ENCODE results near the gene TMEM179B.

The TMEM179B gene

DNA sequence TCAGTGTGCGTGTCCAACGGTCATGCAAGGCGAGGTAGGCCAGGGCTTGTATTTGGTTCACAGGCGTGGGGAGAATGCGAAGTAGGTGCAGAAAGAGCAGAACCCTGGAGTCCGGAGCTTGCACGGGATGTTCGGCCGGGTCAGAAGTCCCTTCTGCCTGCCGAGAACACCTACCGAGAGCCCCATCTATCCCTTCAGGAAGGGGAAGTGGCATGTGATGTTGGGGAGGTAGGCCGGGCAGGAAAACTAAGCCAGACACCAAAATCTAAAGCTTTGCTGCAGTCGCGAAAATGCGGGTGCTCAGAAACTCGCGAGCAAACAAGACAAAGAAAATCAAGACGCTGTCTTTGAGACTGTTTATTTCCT lies 16.4 kb upstream of the TMEM179B start:
- WGBS, result 12% methylated on average over 18 of the region's 18 CpGs

DNA sequence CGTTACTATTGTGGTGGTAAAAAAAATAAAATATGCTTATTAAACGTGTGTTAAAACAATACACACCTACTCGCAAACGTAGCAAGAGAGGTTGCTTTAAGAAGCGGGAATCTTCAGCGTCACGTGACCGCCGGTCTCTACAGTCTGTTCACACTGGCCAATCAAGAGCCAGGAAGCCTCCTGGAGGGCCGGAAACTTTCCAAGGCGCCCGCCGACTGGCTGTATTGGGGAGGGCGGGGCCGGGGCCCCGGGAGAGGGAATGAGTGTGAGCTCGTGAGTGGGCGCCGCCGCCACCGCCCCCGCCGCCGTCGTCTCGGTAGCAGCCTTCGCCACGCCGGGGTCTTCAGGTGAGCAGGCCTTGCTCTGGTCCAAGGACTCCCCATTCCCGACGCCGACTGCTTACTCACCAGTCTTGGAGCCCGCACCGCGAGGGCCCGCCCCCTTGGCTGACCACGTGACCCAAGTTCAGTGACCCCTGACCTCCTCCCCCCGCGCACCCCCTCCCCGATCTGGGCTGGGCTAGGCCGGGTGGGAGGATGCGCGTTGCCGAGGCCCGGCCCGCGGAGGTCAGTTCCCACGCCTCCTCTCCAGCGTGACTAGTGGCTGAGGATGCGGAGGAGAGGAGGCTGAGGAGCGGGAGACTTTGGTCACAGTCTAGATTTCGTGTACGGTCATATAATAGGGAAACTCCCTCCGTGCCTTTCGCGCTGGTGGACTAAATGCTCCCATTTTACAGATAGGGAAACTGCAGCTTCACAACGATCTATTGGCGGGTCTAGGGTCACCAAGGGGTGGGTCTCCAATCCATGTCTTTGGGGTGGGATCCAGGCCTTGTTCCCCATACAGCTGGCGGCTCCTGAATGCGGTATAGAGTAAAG lies 15.8 kb upstream of the TMEM179B start, which contains the start of gene TAF6L:
TAF6L (plus strand) TSS at position 253 of the 878 bp plus-strand sequence. CDS start 4,388 bp downstream, outside the sequence.
- peaks cover 27% of the 10 kb centered on the region for H3K36me3 ChIP-seq (ENCODE audit: insufficient read depth, low read length)

More for the DNA sequence above, 16.4 kb upstream of the TMEM179B start:
- Histone ChIP-seq H3K4me1 (ENCODE audit: insufficient read depth, low read length) (peaks cover 9% of the 10 kb centered on the region; the same call in 1 of the 2 replicates), H3K9me3 (ENCODE audit: insufficient read depth, low read depth, low read length) (no peaks in the 10 kb centered on the region), H3K27me3 (ENCODE audit: insufficient read depth, low read length) (no peaks in the 10 kb centered on the region), H3K27ac (ENCODE audit: low read depth, low read length) (peak overlapping the region; percentile 96), H3K4me3 (ENCODE audit: low read length) (peak overlapping the region; percentile 95), H3K9ac (ENCODE audit: low read depth, low read length) (peak overlapping the region; percentile 79), H3K36me3 (ENCODE audit: insufficient read depth, low read length) (peaks cover 26% of the 10 kb centered on the region)

DNA sequence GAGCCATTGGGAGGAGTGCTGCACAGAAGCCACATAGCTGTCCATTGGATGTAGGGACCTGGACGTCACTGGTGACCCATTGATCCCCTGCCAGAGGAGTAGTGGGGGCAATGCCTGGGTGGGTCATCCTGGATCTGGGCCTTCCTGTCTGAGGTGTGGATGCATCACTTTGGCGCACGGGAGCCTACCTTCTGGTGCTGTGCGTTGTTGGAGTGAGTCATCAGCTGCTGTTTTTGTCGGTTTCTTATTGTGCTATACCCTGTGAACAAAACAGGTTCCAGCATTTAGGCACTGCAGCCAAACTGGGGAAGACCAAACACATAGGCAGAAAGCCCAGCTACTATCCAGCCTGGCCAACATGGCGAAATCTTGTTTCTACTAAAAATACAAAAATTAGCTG lies 12.8 kb upstream of the TMEM179B start:
- no peak overlapping the region for H3K9ac ChIP-seq (ENCODE audit: low read depth, low read length)
- WGBS, result 96% methylated on average over 6 of the region's 6 CpGs
- no peak overlapping the region for H3K4me3 ChIP-seq (ENCODE audit: low read length)
- H3K36me3 ChIP-seq (ENCODE audit: insufficient read depth, low read length), result peaks cover 33% of the 10 kb centered on the region
- no peak overlapping the region for H3K27ac ChIP-seq (ENCODE audit: low read depth, low read length)
- H3K9me3 ChIP-seq (ENCODE audit: insufficient read depth, low read depth, low read length), result no peaks in the 10 kb centered on the region
- H3K27me3 ChIP-seq (ENCODE audit: insufficient read depth, low read length), result no peaks in the 10 kb centered on the region
- peaks cover 9% of the 10 kb centered on the region; the same call in 1 of the 2 replicates for H3K4me1 ChIP-seq (ENCODE audit: insufficient read depth, low read length)

More for the DNA sequence above, 15.8 kb upstream of the TMEM179B start, which contains the start of gene TAF6L:
- H3K27ac ChIP-seq (ENCODE audit: low read depth, low read length), result peak within 1 kb of the TSS; percentile 96
- no peaks in the 10 kb centered on the region for H3K9me3 ChIP-seq (ENCODE audit: insufficient read depth, low read depth, low read length)
- WGBS, result under 1% methylated on average over 54 of the region's 60 CpGs
- no peaks in the 10 kb centered on the region for H3K27me3 ChIP-seq (ENCODE audit: insufficient read depth, low read length)
- peak within 1 kb of the TSS; percentile 79 for H3K9ac ChIP-seq (ENCODE audit: low read depth, low read length)
- H3K4me1 ChIP-seq (ENCODE audit: insufficient read depth, low read length), result peaks cover 9% of the 10 kb centered on the region; the same call in 1 of the 2 replicates
- H3K4me3 ChIP-seq (ENCODE audit: low read length), result peak within 1 kb of the TSS; percentile 95

DNA sequence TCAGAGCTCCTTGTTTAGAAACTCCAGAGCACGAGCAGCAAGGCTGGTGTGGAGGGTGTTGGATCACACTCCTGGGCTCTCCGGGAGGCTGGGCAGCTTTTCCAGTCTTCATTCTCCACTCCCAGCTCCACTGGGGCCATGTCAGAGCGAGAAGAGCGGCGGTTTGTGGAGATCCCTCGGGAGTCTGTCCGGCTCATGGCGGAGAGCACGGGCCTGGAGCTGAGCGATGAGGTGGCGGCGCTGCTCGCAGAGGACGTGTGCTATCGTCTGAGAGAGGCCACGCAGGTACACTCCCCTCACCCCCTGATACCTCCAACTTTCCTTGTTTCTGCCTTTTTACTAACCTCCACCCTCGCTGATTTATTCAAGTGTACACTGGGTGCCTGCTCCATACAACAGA lies 11.6 kb upstream of the TMEM179B start:
- H3K36me3 ChIP-seq (ENCODE audit: insufficient read depth, low read length), result peaks cover 40% of the 10 kb centered on the region

DNA sequence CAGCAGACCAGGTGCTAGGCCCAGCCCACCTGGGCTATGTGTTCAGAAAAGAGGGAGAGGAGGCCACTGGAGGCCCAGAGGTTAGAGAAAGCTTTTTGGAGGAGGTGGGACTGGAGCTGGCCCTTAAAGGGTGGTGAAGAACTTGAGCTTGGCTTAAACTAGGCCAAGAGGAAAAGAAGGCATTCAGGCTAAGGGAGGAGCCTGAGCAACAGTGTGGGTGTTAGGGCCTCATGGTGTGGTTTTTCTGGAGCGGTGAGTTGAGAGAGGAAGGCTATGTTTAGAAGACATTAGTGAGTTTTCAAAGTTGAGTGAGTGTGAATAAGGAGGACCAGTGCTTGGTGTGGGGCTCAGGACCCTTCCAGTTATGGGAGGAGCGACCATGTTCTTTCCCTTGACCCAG lies 9.8 kb upstream of the TMEM179B start:
- H3K4me3 ChIP-seq (ENCODE audit: low read length), result no peak overlapping the region
- H3K9me3 ChIP-seq (ENCODE audit: insufficient read depth, low read depth, low read length), result no peaks in the 10 kb centered on the region
- no peaks in the 10 kb centered on the region for H3K4me1 ChIP-seq (ENCODE audit: insufficient read depth, low read length)
- H3K36me3 ChIP-seq (ENCODE audit: insufficient read depth, low read length), result peaks cover 49% of the 10 kb centered on the region
- no peak overlapping the region for H3K9ac ChIP-seq (ENCODE audit: low read depth, low read length)
- no peaks in the 10 kb centered on the region for H3K27me3 ChIP-seq (ENCODE audit: insufficient read depth, low read length)
- H3K27ac ChIP-seq (ENCODE audit: low read depth, low read length), result no peak overlapping the region
- 93% methylated on average over 2 of the region's 2 CpGs for WGBS

More for the DNA sequence above, 11.6 kb upstream of the TMEM179B start:
- Histone ChIP-seq H3K4me1 (ENCODE audit: insufficient read depth, low read length) (peaks cover 2% of the 10 kb centered on the region; the same call in 1 of the 2 replicates), H3K9ac (ENCODE audit: low read depth, low read length) (no peak overlapping the region), H3K27me3 (ENCODE audit: insufficient read depth, low read length) (no peaks in the 10 kb centered on the region), H3K9me3 (ENCODE audit: insufficient read depth, low read depth, low read length) (no peaks in the 10 kb centered on the region), H3K27ac (ENCODE audit: low read depth, low read length) (no peak overlapping the region), H3K4me3 (ENCODE audit: low read length) (no peak overlapping the region)
- WGBS, result 97% methylated on average over 17 of the region's 17 CpGs

DNA sequence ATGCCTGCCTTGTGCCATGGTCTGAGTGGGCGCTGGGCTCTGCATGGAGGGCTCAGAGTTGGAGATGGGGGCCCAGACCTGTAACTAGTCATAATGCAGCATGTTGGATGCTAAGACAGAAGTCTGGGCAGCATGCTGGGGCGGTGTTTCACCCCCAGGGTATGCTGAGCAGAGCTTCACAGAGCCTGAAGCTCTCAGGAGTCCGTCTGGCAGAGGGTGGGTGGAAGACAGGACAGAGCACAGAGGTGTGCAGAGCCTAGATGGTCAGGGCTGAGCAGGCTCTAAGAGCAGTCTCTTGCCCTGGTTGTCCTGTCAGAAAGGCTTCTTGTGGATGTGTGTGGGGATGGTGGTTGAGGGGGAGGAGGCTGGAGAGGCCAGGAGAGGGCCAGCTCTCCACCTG lies 8.8 kb upstream of the TMEM179B start:
- Histone ChIP-seq H3K36me3 (ENCODE audit: insufficient read depth, low read length) (peaks cover 56% of the 10 kb centered on the region), H3K27me3 (ENCODE audit: insufficient read depth, low read length) (no peaks in the 10 kb centered on the region), H3K27ac (ENCODE audit: low read depth, low read length) (no peak overlapping the region), H3K9me3 (ENCODE audit: insufficient read depth, low read depth, low read length) (no peaks in the 10 kb centered on the region), H3K4me3 (ENCODE audit: low read length) (no peak overlapping the region), H3K9ac (ENCODE audit: low read depth, low read length) (no peak overlapping the region), H3K4me1 (ENCODE audit: insufficient read depth, low read length) (no peaks in the 10 kb centered on the region)
- 89% methylated on average over 3 of the region's 3 CpGs for WGBS

DNA sequence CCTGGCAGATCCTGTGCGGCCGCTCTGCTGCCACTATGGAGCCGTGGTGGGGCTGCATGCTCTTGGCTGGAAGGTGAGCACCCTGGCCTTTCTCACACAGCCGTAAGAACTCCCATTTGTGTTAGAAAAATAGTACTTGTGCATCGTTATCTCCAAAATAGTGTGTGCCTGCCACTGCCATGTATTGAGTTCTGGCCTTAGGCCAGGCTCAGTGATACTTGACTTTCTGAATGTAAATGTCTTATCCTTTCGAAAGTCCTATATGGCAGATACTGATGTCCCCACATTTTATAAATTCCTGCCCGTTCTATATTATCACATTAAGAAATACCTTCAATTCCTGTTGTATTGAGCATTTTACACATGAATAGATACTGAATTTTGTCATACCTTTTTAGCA lies 4.4 kb upstream of the TMEM179B start:
- Histone ChIP-seq H3K9me3 (ENCODE audit: insufficient read depth, low read depth, low read length) (no peaks in the 10 kb centered on the region), H3K36me3 (ENCODE audit: insufficient read depth, low read length) (peaks cover 50% of the 10 kb centered on the region), H3K9ac (ENCODE audit: low read depth, low read length) (no peak overlapping the region), H3K27ac (ENCODE audit: low read depth, low read length) (no peak overlapping the region), H3K4me3 (ENCODE audit: low read length) (no peak overlapping the region), H3K4me1 (ENCODE audit: insufficient read depth, low read length) (no peaks in the 10 kb centered on the region; the same call in 1 of the 2 replicates), H3K27me3 (ENCODE audit: insufficient read depth, low read length) (no peaks in the 10 kb centered on the region)
- 99% methylated on average over 7 of the region's 7 CpGs for WGBS

DNA sequence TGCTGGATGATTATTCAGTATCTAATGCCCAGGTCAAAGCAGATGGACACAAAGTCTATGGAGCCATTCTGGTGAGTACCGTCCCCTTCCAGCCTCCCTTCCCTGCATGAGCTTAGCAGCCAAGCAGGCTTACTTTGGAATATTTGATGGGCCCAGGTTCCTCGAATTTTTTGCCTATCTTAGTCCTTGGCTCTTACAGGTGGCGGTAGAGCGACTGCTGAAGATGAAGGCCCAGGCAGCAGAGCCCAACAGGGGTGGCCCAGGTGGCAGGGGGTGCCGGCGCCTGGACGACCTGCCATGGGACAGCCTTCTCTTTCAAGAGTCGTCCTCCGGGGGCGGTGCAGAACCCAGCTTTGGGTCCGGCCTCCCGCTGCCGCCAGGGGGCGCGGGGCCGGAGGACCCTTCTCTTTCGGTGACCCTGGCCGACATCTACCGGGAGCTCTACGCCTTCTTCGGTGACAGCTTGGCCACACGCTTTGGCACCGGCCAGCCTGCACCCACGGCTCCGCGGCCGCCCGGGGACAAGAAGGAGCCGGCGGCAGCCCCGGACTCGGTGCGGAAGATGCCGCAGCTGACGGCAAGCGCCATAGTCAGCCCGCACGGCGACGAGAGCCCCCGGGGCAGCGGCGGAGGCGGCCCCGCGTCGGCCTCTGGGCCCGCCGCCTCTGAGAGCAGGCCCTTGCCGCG lies 741 bp upstream of the TMEM179B start:
- Histone ChIP-seq H3K9ac (ENCODE audit: low read depth, low read length) (peak overlapping the region; percentile 92), H3K4me3 (ENCODE audit: low read length) (peak overlapping the region; percentile 84), H3K27ac (ENCODE audit: low read depth, low read length) (peak overlapping the region; percentile 95; the same call in 1 of the 2 replicates), H3K27me3 (ENCODE audit: insufficient read depth, low read length) (no peaks in the 10 kb centered on the region), H3K4me1 (ENCODE audit: insufficient read depth, low read length) (no peaks in the 10 kb centered on the region; the same call in 1 of the 2 replicates), H3K36me3 (ENCODE audit: insufficient read depth, low read length) (peaks cover 54% of the 10 kb centered on the region), H3K9me3 (ENCODE audit: insufficient read depth, low read depth, low read length) (no peaks in the 10 kb centered on the region)
- WGBS, result 4% methylated on average over 51 of the region's 51 CpGs

DNA sequence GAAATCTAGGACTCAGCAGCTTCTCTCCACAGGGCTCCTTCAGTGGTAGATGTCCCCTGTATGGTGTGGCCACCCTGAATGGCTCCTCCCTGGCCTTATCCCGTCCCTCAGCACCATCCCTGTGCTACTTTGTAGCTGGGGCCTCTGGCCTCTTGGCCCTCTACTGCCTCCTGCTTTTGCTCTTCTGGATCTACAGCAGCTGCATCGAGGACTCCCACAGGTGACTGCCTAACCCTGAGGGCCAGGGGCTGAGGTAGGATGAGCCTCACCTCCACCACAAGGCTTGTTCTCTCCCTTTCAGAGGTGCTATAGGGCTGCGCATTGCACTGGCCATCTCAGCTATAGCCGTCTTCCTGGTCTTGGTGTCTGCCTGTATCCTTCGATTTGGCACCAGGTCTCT lies 1.8 kb downstream of the TMEM179B start:
- Histone ChIP-seq H3K4me1 (ENCODE audit: insufficient read depth, low read length) (peaks cover 2% of the 10 kb centered on the region; the same call in 1 of the 2 replicates), H3K9ac (ENCODE audit: low read depth, low read length) (no peak overlapping the region), H3K4me3 (ENCODE audit: low read length) (peak overlapping the region; percentile 84; the same call in 1 of the 2 replicates), H3K9me3 (ENCODE audit: insufficient read depth, low read depth, low read length) (no peaks in the 10 kb centered on the region), H3K27ac (ENCODE audit: low read depth, low read length) (peak overlapping the region; percentile 28; the same call in 1 of the 2 replicates), H3K36me3 (ENCODE audit: insufficient read depth, low read length) (peaks cover 52% of the 10 kb centered on the region), H3K27me3 (ENCODE audit: insufficient read depth, low read length) (no peaks in the 10 kb centered on the region)
- 90% methylated on average over 5 of the region's 5 CpGs for WGBS

DNA sequence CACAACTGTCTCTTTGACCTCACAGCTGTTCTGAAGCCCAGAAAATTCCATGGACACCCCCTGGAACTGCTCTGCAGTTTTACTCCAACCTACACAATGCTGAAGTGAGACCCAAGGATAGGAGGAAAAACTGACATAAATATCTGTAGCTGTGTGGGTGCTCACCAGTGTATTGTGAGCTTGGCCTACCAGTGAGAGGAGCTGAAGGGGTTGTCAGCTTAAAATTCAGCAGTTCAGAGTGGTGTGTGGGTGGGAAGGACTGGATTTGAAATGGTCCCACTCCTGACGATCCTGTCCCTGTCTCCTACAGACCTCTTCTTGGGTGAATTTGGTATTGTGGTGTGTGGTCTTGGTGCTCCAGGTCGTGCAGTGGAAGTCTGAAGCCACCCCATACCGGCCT lies 2.4 kb downstream of the TMEM179B start:
- no peaks in the 10 kb centered on the region for H3K27me3 ChIP-seq (ENCODE audit: insufficient read depth, low read length)
- H3K4me3 ChIP-seq (ENCODE audit: low read length), result no peak overlapping the region
- H3K4me1 ChIP-seq (ENCODE audit: insufficient read depth, low read length), result peaks cover 2% of the 10 kb centered on the region; the same call in 1 of the 2 replicates
- 94% methylated on average over 3 of the region's 3 CpGs for WGBS
- H3K9ac ChIP-seq (ENCODE audit: low read depth, low read length), result no peak overlapping the region
- no peaks in the 10 kb centered on the region for H3K9me3 ChIP-seq (ENCODE audit: insufficient read depth, low read depth, low read length)
- no peak overlapping the region for H3K27ac ChIP-seq (ENCODE audit: low read depth, low read length)
- H3K36me3 ChIP-seq (ENCODE audit: insufficient read depth, low read length), result peaks cover 56% of the 10 kb centered on the region

Measured in HUES64 (cell line).